ENCODE data around the gene CFTR. TPM values are rescaled to one million over a fixed set of nuclear protein-coding genes. Genes with fewer than 3 reads are reported as not detected.

CFTR gene
- total RNA-seq, 2 experiments from 2014 or later: not detected

GRCh38 chr7:117656806-117657205, 177.0 kb downstream of the CFTR start:
- Mint-ChIP-seq H3K27ac (no peak overlapping the region), H3K36me3 (ENCODE audit: low read depth) (no peaks in the 10 kb centered on the region), H3K9me3 (no peaks in the 10 kb centered on the region), H3K4me3 (no peak overlapping the region), H3K4me1 (ENCODE audit: low read depth) (no peaks in the 10 kb centered on the region), H3K27me3 (no peaks in the 10 kb centered on the region)
- CTCF ChIA-PET: interaction anchor here (1.8 kb wide), 1 partner anchor 10 kb away, joined by 5 read pairs; no protein-coding TSS in a partner anchor
- intact Hi-C loops (cut with micrococcal nuclease): no loop called here
- TF ChIP-seq CTCF (IDR thresholded peaks at IDR 0.05): no peak
- DNase-seq (no peak), ATAC-seq (no peak)
- POLR2A ChIA-PET: no interaction called here

- H3K4me3 Mint-ChIP-seq: no peak overlapping the region
Observed at GRCh38 chr7:117659531-117660011, 179.7 kb downstream of the CFTR start.

DNA sequence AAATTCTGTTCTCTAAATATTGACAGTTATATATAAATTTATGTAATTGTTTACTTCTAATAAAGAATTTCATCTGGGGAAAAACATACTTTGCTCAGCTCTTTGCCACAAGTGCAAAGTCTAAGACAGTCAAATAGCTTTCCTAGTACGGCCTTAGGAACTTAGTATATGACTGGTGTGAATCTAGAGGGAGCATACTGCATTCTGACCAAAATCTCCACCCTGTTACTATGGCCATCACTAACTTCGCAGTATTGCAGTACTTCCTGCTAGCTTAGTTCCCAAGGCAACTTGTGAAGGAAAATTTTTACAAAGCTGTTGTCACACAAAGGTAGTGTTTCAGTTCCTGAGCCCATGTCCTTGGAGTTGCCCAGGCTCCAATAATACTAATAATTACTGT, 181.5 kb downstream of the CFTR start:
- CTCF ChIA-PET: no interaction called here
- POLR2A ChIA-PET: no interaction called here
- Mint-ChIP-seq H3K27me3 (no peaks in the 10 kb centered on the region), H3K36me3 (ENCODE audit: low read depth) (no peaks in the 10 kb centered on the region), H3K9me3 (no peaks in the 10 kb centered on the region), H3K27ac (no peak overlapping the region), H3K4me1 (ENCODE audit: low read depth) (no peaks in the 10 kb centered on the region), H3K4me3 (no peak overlapping the region)
- TF ChIP-seq CTCF (IDR thresholded peaks at IDR 0.05): no peak
- ATAC-seq (no peak), DNase-seq (no peak)
- intact Hi-C loops (cut with micrococcal nuclease): no loop called here

More at GRCh38 chr7:117659531-117660011, 179.7 kb downstream of the CFTR start:
- intact Hi-C loops (cut with micrococcal nuclease): no loop called here
- ChIA-PET CTCF (no interaction called here), POLR2A (no interaction called here)
- H3K27ac Mint-ChIP-seq: no peak overlapping the region
- ATAC-seq (no peak), DNase-seq (no peak)
- H3K9me3 Mint-ChIP-seq: no peaks in the 10 kb centered on the region
- no peaks in the 10 kb centered on the region for H3K4me1 Mint-ChIP-seq (ENCODE audit: low read depth)
- TF ChIP-seq CTCF (IDR thresholded peaks at IDR 0.05): no peak
- H3K36me3 Mint-ChIP-seq (ENCODE audit: low read depth): no peaks in the 10 kb centered on the region
- no peaks in the 10 kb centered on the region for H3K27me3 Mint-ChIP-seq

DNA sequence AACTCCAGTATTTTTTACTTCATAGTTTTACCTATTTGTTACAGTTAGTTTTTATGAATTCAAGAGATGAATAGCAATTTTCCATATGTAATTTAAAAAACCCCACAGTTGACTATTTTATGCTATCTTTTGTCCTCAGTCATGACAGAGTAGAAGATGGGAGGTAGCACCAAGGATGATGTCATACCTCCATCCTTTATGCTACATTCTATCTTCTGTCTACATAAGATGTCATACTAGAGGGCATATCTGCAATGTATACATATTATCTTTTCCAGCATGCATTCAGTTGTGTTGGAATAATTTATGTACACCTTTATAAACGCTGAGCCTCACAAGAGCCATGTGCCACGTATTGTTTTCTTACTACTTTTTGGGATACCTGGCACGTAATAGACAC, 184.2 kb downstream of the CFTR start:
- Mint-ChIP-seq H3K4me1 (ENCODE audit: low read depth) (no peaks in the 10 kb centered on the region), H3K27ac (no peak overlapping the region), H3K36me3 (ENCODE audit: low read depth) (no peaks in the 10 kb centered on the region), H3K27me3 (no peaks in the 10 kb centered on the region), H3K4me3 (no peak overlapping the region), H3K9me3 (no peaks in the 10 kb centered on the region)
- DNase-seq (no peak), ATAC-seq (no peak)
- POLR2A ChIA-PET: no interaction called here
- intact Hi-C loops (cut with micrococcal nuclease): no loop called here
- TF ChIP-seq CTCF (IDR thresholded peaks at IDR 0.05): no peak
- CTCF ChIA-PET: no interaction called here

DNA sequence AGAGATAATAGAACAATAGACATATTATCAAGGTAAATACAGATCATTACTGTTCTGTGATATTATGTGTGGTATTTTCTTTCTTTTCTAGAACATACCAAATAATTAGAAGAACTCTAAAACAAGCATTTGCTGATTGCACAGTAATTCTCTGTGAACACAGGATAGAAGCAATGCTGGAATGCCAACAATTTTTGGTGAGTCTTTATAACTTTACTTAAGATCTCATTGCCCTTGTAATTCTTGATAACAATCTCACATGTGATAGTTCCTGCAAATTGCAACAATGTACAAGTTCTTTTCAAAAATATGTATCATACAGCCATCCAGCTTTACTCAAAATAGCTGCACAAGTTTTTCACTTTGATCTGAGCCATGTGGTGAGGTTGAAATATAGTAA, 185.5 kb downstream of the CFTR start:
- ChIA-PET CTCF (no interaction called here), POLR2A (no interaction called here)
- Mint-ChIP-seq H3K36me3 (ENCODE audit: low read depth) (no peaks in the 10 kb centered on the region), H3K27me3 (no peaks in the 10 kb centered on the region), H3K4me1 (ENCODE audit: low read depth) (no peaks in the 10 kb centered on the region), H3K9me3 (no peaks in the 10 kb centered on the region), H3K27ac (no peak overlapping the region), H3K4me3 (no peak overlapping the region)
- no peak for TF ChIP-seq CTCF (IDR thresholded peaks at IDR 0.05)
- intact Hi-C loops (cut with micrococcal nuclease): no loop called here
- no peak for ATAC-seq
- DNase-seq: no peak

All from activated CD8-positive, alpha-beta T cell treated with anti-CD3 and anti-CD28 coated beads for 36 hours (primary cell).